SK-N-SH treated with all-trans-retinoic acid at 6 μM for 48 hours (cell line): ENCODE data around the gene ARSH.

Experiments used
- ARNTL ChIP-seq: fragments of 450-650 bp; formaldehyde crosslinking; IDR thresholded peaks from 2 replicates; pipeline ENCODE4 v1.5.0; 2020; ENCODE audit warnings: low read depth, mild to moderate bottlenecking, moderate library complexity, borderline replicate concordance
- BACH2 ChIP-seq: fragments of 250-450 bp; sonication (Bioruptor Pico); IDR thresholded peaks from 2 replicates; pipeline ENCODE4 v1.9.0; 2021; ENCODE audit warnings: mild to moderate bottlenecking, borderline replicate concordance
- ISL1 ChIP-seq: fragments of 250-450 bp; sonication (Bioruptor Pico); IDR thresholded peaks from 2 replicates; pipeline ENCODE4 v2.1.2; 2022; ENCODE audit warnings: mild to moderate bottlenecking, moderate library complexity
- OSR1 ChIP-seq: fragments of 250-450 bp; sonication (Bioruptor Pico); IDR thresholded peaks from 2 replicates; pipeline ENCODE4 v1.8.0; 2022; ENCODE audit warnings: moderate library complexity, mild to moderate bottlenecking, inconsistent platforms
- PPARA ChIP-seq: fragments of 250-450 bp; sonication (Bioruptor Pico); IDR thresholded peaks from 2 replicates; pipeline ENCODE4 v1.5.0; 2020; ENCODE audit warnings: mild to moderate bottlenecking, borderline replicate concordance
- RARB ChIP-seq: fragments of 250-450 bp; sonication (Bioruptor Pico); IDR thresholded peaks from 2 replicates; pipeline ENCODE4 v1.8.0; 2021; ENCODE audit warnings: mild to moderate bottlenecking, moderate library complexity
- SNAI2 ChIP-seq: fragments of 250-450 bp; sonication (Bioruptor Pico); IDR thresholded peaks from 2 replicates; pipeline ENCODE4 v1.5.0; 2020; ENCODE audit warnings: mild to moderate bottlenecking, moderate library complexity
- TCF4 ChIP-seq: fragments of 250-450 bp; sonication (Bioruptor Pico); IDR thresholded peaks from 2 replicates; pipeline ENCODE4 v1.8.0; 2021; ENCODE audit warnings: mild to moderate bottlenecking, moderate library complexity, borderline replicate concordance
- ZC3H10 ChIP-seq: fragments of 250-450 bp; sonication (Bioruptor Pico); IDR thresholded peaks from 2 replicates; pipeline ENCODE4 v1.5.1; 2021; ENCODE audit warnings: mild to moderate bottlenecking, moderate library complexity
- ZFP3 ChIP-seq: fragments of 250-450 bp; sonication (Bioruptor Pico); IDR thresholded peaks from 2 replicates; pipeline ENCODE4 v1.5.0; 2020; ENCODE audit warnings: mild to moderate bottlenecking, moderate library complexity
- ZFP30 ChIP-seq: fragments of 450-650 bp; formaldehyde crosslinking; IDR thresholded peaks from 2 replicates; pipeline ENCODE4 v1.5.0; 2022; ENCODE audit warnings: mild to moderate bottlenecking, moderate library complexity
- TF ChIP-seq, protein P1 (sequence below): fragments of 250-450 bp; sonication (Bioruptor Pico); IDR thresholded peaks from 2 replicates; pipeline ENCODE4 v1.5.1; 2021; ENCODE audit warnings: mild to moderate bottlenecking, moderate library complexity
- TF ChIP-seq, protein P2 (sequence below): fragments of 250-450 bp; sonication (Bioruptor Pico); IDR thresholded peaks from 2 replicates; pipeline ENCODE4 v1.8.0; 2020; ENCODE audit warnings: mild to moderate bottlenecking, moderate library complexity, borderline replicate concordance
- TF ChIP-seq, protein P3 (sequence below): fragments of 250-450 bp; sonication (Bioruptor Pico); IDR thresholded peaks from 2 replicates; pipeline ENCODE4 v1.5.1; 2020; ENCODE audit warnings: low read depth, mild to moderate bottlenecking, moderate library complexity

DNA sequence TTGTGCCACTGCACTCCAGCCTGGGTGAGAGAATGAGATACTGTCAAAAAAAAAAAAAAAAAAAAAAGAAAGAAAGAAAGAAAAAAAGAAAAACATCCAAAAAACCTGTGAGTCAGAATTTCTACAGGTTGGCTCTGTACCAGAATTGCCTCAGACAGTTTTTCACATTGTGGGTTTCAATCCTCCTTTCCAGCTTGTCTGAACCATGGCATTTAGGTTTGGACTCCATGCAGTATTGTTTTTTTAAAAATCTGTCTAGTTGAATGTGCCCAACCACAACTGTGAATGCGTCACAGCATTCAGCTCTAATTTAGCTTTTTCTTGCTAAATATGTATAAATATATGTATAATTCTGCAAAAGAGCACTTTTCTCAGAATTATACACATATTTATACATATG is 31.4 kb upstream of the ARSH start:
- TF ChIP-seq, protein P1, sequence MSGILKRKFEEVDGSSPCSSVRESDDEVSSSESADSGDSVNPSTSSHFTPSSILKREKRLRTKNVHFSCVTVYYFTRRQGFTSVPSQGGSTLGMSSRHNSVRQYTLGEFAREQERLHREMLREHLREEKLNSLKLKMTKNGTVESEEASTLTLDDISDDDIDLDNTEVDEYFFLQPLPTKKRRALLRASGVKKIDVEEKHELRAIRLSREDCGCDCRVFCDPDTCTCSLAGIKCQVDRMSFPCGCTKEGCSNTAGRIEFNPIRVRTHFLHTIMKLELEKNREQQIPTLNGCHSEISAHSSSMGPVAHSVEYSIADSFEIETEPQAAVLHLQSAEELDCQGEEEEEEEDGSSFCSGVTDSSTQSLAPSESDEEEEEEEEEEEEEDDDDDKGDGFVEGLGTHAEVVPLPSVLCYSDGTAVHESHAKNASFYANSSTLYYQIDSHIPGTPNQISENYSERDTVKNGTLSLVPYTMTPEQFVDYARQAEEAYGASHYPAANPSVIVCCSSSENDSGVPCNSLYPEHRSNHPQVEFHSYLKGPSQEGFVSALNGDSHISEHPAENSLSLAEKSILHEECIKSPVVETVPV (CRISPR knock-in tag), result no peak
- TF ChIP-seq ZFP30 (CRISPR knock-in tag) (no peak), ZFP3 (no peak), ISL1 (CRISPR knock-in tag) (no peak), SNAI2 (CRISPR knock-in tag) (no peak), OSR1 (CRISPR knock-in tag) (no peak), RARB (no peak), ARNTL (no peak), PPARA (no peak), ZC3H10 (CRISPR knock-in tag) (no peak), TCF4 (CRISPR knock-in tag) (no peak), BACH2 (CRISPR knock-in tag) (no peak)
- TF ChIP-seq, protein P2, sequence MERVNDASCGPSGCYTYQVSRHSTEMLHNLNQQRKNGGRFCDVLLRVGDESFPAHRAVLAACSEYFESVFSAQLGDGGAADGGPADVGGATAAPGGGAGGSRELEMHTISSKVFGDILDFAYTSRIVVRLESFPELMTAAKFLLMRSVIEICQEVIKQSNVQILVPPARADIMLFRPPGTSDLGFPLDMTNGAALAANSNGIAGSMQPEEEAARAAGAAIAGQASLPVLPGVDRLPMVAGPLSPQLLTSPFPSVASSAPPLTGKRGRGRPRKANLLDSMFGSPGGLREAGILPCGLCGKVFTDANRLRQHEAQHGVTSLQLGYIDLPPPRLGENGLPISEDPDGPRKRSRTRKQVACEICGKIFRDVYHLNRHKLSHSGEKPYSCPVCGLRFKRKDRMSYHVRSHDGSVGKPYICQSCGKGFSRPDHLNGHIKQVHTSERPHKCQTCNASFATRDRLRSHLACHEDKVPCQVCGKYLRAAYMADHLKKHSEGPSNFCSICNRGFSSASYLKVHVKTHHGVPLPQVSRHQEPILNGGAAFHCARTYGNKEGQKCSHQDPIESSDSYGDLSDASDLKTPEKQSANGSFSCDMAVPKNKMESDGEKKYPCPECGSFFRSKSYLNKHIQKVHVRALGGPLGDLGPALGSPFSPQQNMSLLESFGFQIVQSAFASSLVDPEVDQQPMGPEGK (CRISPR knock-in tag), result no peak
- TF ChIP-seq, protein P3, sequence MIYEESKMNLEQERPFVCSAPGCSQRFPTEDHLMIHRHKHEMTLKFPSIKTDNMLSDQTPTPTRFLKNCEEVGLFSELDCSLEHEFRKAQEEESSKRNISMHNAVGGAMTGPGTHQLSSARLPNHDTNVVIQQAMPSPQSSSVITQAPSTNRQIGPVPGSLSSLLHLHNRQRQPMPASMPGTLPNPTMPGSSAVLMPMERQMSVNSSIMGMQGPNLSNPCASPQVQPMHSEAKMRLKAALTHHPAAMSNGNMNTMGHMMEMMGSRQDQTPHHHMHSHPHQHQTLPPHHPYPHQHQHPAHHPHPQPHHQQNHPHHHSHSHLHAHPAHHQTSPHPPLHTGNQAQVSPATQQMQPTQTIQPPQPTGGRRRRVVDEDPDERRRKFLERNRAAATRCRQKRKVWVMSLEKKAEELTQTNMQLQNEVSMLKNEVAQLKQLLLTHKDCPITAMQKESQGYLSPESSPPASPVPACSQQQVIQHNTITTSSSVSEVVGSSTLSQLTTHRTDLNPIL (CRISPR knock-in tag), result no peak
